SU-DHL-6 (cell line): ENCODE data around the gene ANKS1B.

Experiments
- EZH2phosphoT487 ChIP-seq: fragments of 200-600 bp; sonication (generic), shearing (Covaris generic); conservative IDR thresholded peaks from 2 replicates; pipeline ENCODE4 v1.6.1; 2018; ENCODE audit warnings: mild to moderate bottlenecking, antibody characterized with exemption, low read length, moderate library complexity, mixed read lengths
- TF ChIP-seq, protein P1 (sequence below): fragments of 200-600 bp; sonication (generic); IDR thresholded peaks from one replicate; pipeline ENCODE4 v1.5.1; 2017; ENCODE audit warnings: antibody characterized with exemption, mild to moderate bottlenecking, low read length, moderate library complexity; ENCODE audit not compliant: insufficient read depth, poor library complexity, severe bottlenecking

DNA sequence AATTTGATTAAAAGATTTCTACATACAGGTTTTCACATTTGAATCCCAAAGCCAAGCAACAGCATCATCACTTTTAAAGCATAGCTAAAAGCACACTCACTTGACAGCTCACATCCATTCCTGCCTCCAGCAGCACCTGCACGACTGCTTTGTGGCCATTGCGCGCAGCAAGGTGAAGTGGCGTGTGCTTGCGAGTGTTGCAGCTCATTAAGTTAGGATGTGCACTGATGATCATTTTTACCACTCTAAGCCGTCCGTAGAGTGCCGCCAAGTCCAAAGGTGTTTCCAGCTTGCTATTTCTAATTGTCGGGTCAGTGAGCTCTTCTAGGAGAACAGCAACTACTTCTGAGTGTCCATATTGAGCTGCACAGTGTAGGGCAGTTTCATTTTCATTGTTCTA is 178.4 kb downstream of the ANKS1B start:
- TF ChIP-seq, protein P1, sequence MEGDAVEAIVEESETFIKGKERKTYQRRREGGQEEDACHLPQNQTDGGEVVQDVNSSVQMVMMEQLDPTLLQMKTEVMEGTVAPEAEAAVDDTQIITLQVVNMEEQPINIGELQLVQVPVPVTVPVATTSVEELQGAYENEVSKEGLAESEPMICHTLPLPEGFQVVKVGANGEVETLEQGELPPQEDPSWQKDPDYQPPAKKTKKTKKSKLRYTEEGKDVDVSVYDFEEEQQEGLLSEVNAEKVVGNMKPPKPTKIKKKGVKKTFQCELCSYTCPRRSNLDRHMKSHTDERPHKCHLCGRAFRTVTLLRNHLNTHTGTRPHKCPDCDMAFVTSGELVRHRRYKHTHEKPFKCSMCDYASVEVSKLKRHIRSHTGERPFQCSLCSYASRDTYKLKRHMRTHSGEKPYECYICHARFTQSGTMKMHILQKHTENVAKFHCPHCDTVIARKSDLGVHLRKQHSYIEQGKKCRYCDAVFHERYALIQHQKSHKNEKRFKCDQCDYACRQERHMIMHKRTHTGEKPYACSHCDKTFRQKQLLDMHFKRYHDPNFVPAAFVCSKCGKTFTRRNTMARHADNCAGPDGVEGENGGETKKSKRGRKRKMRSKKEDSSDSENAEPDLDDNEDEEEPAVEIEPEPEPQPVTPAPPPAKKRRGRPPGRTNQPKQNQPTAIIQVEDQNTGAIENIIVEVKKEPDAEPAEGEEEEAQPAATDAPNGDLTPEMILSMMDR, result no peak
- no peak for TF ChIP-seq EZH2phosphoT487
